OCI-LY1 (cell line): ENCODE data around the gene RGS2.

Source experiments
- H2AFZ ChIP-seq: fragments of 200-600 bp; sonication (generic), shearing (Covaris generic); 2 replicates; pipeline ENCODE4 v1.6.0; 2014; ENCODE audit warnings: antibody characterized with exemption, mild to moderate bottlenecking, low read length
- H3F3A ChIP-seq: fragments of 200-600 bp; sonication (generic), shearing (Covaris generic); 2 replicates; pipeline ENCODE4 v1.6.0; 2014; ENCODE audit warnings: mild to moderate bottlenecking, antibody characterized with exemption, low read length, moderate library complexity; ENCODE audit not compliant: insufficient read depth
- H3K27ac ChIP-seq: fragments of 200-600 bp; sonication (generic); 2 replicates; pipeline ENCODE4 v1.5.1; 2014; ENCODE audit warnings: low read length, mixed run types, mild to moderate bottlenecking, low read depth; ENCODE audit not compliant: poor library complexity, severe bottlenecking
- H3K27me3 ChIP-seq: fragments of 200-600 bp; sonication (generic); 2 replicates; pipeline ENCODE4 v1.6.0; 2014; ENCODE audit warnings: antibody characterized with exemption, mild to moderate bottlenecking, low read length, moderate library complexity; ENCODE audit not compliant: insufficient read depth
- H3K36me3 ChIP-seq: fragments of 200-600 bp; sonication (generic); 2 replicates; pipeline ENCODE4 v1.6.1; 2014; ENCODE audit warnings: mild to moderate bottlenecking, antibody characterized with exemption, low read length, moderate library complexity, mixed read lengths; ENCODE audit not compliant: insufficient read depth
- H3K4me1 ChIP-seq: fragments of 200-600 bp; sonication (generic); 2 replicates; pipeline ENCODE4 v1.5.1; 2014; ENCODE audit warnings: mild to moderate bottlenecking, low read length, moderate library complexity; ENCODE audit not compliant: insufficient read depth, severe bottlenecking
- H3K4me2 ChIP-seq: fragments of 200-600 bp; sonication (generic), shearing (Covaris generic); 2 replicates; pipeline ENCODE4 v1.6.1; 2014; ENCODE audit warnings: low read length
- H3K4me3 ChIP-seq: fragments of 200-600 bp; sonication (generic); 2 replicates; pipeline ENCODE4 v1.5.1; 2014; ENCODE audit warnings: low read length, low read depth, mild to moderate bottlenecking, mixed read lengths; ENCODE audit not compliant: poor library complexity, severe bottlenecking
- H3K79me2 ChIP-seq: fragments of 200-600 bp; shearing (Covaris generic); 2 replicates; pipeline ENCODE4 v1.6.1; 2016; ENCODE audit warnings: mixed run types, low read length, mixed read lengths; ENCODE audit not compliant: insufficient read depth
- H3K9ac ChIP-seq: fragments of 200-600 bp; sonication (generic), shearing (Covaris generic); 2 replicates; pipeline ENCODE4 v1.6.1; 2014; ENCODE audit warnings: mild to moderate bottlenecking, low read length, mixed read lengths
- H3K9me2 ChIP-seq: fragments of 200-600 bp; sonication (generic), shearing (Covaris generic); 2 replicates; pipeline ENCODE4 v1.6.1; 2014; ENCODE audit warnings: low read depth, mild to moderate bottlenecking, low read length, mixed read lengths
- H3K9me3 ChIP-seq: fragments of 200-600 bp; shearing (Covaris generic); 2 replicates; pipeline ENCODE4 v1.6.1; 2014; ENCODE audit warnings: low read length, mixed read lengths
- H4K20me1 ChIP-seq: fragments of 200-600 bp; sonication (generic), shearing (Covaris generic); 2 replicates; pipeline ENCODE4 v1.6.0; 2016; ENCODE audit warnings: mild to moderate bottlenecking, low read length; ENCODE audit not compliant: insufficient read depth
- CTCF ChIP-seq: fragments of 200-600 bp; sonication (generic), shearing (Covaris generic); IDR thresholded peaks from 2 replicates; pipeline ENCODE4 v1.5.1; 2017; ENCODE audit warnings: mild to moderate bottlenecking, antibody characterized with exemption, low read length, moderate library complexity, mixed read lengths
- EZH2 ChIP-seq: fragments of 200-600 bp; sonication (generic), shearing (Covaris generic); IDR thresholded peaks from 2 replicates; pipeline ENCODE4 v1.8.0; 2017; ENCODE audit warnings: borderline replicate concordance, mixed run types, mild to moderate bottlenecking, antibody characterized with exemption, low read length, moderate library complexity, mixed read lengths

The RGS2 gene

GRCh38 chr1:192826791-192827546, 18.1 kb downstream of the RGS2 start:
- Histone ChIP-seq H3K27ac (no peak overlapping the region), H3K4me3 (no peak overlapping the region), H3K79me2 (no peaks in the 10 kb centered on the region), H2AFZ (no peak overlapping the region), H3K36me3 (no peaks in the 10 kb centered on the region), H4K20me1 (no peaks in the 10 kb centered on the region), H3K9ac (no peak overlapping the region), H3K4me1 (no peaks in the 10 kb centered on the region), H3K4me2 (no peak overlapping the region), H3K27me3 (no peaks in the 10 kb centered on the region; the same call in 1 of the 2 replicates), H3F3A (no peaks in the 10 kb centered on the region), H3K9me2 (no peaks in the 10 kb centered on the region), H3K9me3 (no peaks in the 10 kb centered on the region)
- TF ChIP-seq CTCF: no peak
- no peak for TF ChIP-seq EZH2

GRCh38 chr1:192830595-192831246, 21.9 kb downstream of the RGS2 start:
- Histone ChIP-seq H3K27ac (no peak overlapping the region), H4K20me1 (no peaks in the 10 kb centered on the region), H3K9me2 (no peaks in the 10 kb centered on the region), H3K4me2 (no peak overlapping the region), H3K79me2 (no peaks in the 10 kb centered on the region), H3K36me3 (no peaks in the 10 kb centered on the region), H2AFZ (no peak overlapping the region), H3K4me3 (no peak overlapping the region), H3K9ac (no peak overlapping the region), H3K27me3 (no peaks in the 10 kb centered on the region), H3K9me3 (no peaks in the 10 kb centered on the region), H3K4me1 (no peaks in the 10 kb centered on the region), H3F3A (no peaks in the 10 kb centered on the region)
- TF ChIP-seq CTCF: no peak
- no peak for TF ChIP-seq EZH2

GRCh38 chr1:192831706-192832355, 23.0 kb downstream of the RGS2 start:
- no peaks in the 10 kb centered on the region for H3K4me1 ChIP-seq
- no peak overlapping the region for H3K4me2 ChIP-seq
- H4K20me1 ChIP-seq: no peaks in the 10 kb centered on the region
- TF ChIP-seq EZH2: no peak
- no peak for TF ChIP-seq CTCF
- no peaks in the 10 kb centered on the region for H3K9me3 ChIP-seq
- H2AFZ ChIP-seq: no peak overlapping the region
- no peak overlapping the region for H3K9ac ChIP-seq
- no peak overlapping the region for H3K4me3 ChIP-seq
- H3K9me2 ChIP-seq: no peaks in the 10 kb centered on the region
- H3K36me3 ChIP-seq: no peaks in the 10 kb centered on the region
- no peaks in the 10 kb centered on the region for H3F3A ChIP-seq
- H3K27me3 ChIP-seq: no peaks in the 10 kb centered on the region
- H3K79me2 ChIP-seq: no peaks in the 10 kb centered on the region
- H3K27ac ChIP-seq: no peak overlapping the region
